Ishikawa (cell line): ENCODE results near the gene RASSF1.

Experiments
- CEBPB ChIP-seq: IDR thresholded peaks from 2 replicates; pipeline ENCODE4 v1.6.1; 2012
- CREB1 ChIP-seq: IDR thresholded peaks from 2 replicates; pipeline ENCODE4 v1.6.1; 2012; ENCODE audit warnings: low read depth
- EGR1 ChIP-seq: IDR thresholded peaks from 2 replicates; pipeline ENCODE4 v1.6.1; 2012
- EP300 ChIP-seq: IDR thresholded peaks from 2 replicates; pipeline ENCODE4 v1.6.1; 2012; ENCODE audit warnings: borderline replicate concordance
- FOXM1 ChIP-seq: IDR thresholded peaks from 2 replicates; pipeline ENCODE4 v1.6.1; 2012; ENCODE audit warnings: low read depth, borderline replicate concordance
- RAD21 ChIP-seq: IDR thresholded peaks from 2 replicates; pipeline ENCODE4 v1.6.1; 2012; ENCODE audit warnings: low read depth
- TAF1 ChIP-seq: IDR thresholded peaks from 2 replicates; pipeline ENCODE4 v1.6.1; 2012; ENCODE audit warnings: low read depth, mild to moderate bottlenecking
- TCF12 ChIP-seq: IDR thresholded peaks from 2 replicates; pipeline ENCODE4 v1.6.1; 2012; ENCODE audit warnings: low read depth
- TEAD4 ChIP-seq: IDR thresholded peaks from 2 replicates; pipeline ENCODE4 v1.6.1; 2012
- YY1 ChIP-seq: IDR thresholded peaks from 2 replicates; pipeline ENCODE4 v1.6.1; 2012; ENCODE audit warnings: low read depth
- ZBTB7A ChIP-seq: IDR thresholded peaks from 2 replicates; pipeline ENCODE4 v1.6.1; 2012; ENCODE audit warnings: low read depth
- TF ChIP-seq, protein P1 (sequence below): IDR thresholded peaks from 2 replicates; pipeline ENCODE4 v1.6.1; 2012; ENCODE audit warnings: low read depth, mild to moderate bottlenecking
- TF ChIP-seq, protein P2 (sequence below): IDR thresholded peaks from 2 replicates; pipeline ENCODE4 v1.6.1; 2012
- TF ChIP-seq, protein P3 (sequence below): IDR thresholded peaks from 2 replicates; pipeline ENCODE4 v1.6.1; 2012

DNA sequence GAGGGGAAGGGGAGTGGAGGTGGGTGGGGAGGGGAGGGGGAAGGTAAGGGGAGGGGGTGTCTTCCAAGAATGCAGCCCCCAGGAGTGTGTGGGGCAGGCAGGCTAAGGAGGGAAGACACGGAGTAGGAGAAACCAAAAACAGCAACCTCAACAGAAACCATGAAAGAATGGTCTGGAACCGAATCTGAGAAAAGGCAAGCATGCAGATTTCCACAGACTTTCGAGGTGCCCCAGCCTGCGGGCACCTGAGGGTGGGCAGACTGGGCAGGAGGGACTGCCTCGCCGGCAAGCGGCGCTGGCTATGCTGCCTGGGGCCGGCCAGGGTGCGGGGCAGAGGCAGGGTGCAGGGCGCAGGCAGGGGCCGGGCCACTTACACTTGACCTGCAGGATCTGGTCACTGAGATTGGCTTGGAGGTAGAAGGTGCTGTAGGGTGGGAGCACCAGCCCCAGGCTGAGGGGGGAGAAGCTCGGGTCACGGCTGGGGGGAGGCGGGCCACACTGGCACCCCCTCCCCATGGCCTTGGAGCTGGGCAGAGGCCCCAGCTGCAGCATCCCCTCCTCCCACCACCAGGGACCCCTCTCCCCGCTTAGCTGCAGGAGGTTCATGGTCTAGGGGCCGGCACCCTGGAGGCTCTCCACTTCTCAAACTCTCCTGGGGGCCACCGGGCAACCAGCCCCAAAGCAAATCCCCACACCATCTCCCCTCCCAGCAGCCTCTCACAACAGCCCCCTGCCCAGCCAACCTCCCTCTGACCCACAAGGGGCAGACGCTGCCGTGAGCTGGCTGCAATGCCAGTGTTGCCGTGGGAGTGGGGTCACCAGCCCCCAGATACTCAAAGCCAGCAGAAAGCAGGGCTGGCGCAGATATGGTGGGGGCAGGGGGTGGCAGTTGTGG, 34.0 kb upstream of the RASSF1 start:
- TF ChIP-seq, protein P1, sequence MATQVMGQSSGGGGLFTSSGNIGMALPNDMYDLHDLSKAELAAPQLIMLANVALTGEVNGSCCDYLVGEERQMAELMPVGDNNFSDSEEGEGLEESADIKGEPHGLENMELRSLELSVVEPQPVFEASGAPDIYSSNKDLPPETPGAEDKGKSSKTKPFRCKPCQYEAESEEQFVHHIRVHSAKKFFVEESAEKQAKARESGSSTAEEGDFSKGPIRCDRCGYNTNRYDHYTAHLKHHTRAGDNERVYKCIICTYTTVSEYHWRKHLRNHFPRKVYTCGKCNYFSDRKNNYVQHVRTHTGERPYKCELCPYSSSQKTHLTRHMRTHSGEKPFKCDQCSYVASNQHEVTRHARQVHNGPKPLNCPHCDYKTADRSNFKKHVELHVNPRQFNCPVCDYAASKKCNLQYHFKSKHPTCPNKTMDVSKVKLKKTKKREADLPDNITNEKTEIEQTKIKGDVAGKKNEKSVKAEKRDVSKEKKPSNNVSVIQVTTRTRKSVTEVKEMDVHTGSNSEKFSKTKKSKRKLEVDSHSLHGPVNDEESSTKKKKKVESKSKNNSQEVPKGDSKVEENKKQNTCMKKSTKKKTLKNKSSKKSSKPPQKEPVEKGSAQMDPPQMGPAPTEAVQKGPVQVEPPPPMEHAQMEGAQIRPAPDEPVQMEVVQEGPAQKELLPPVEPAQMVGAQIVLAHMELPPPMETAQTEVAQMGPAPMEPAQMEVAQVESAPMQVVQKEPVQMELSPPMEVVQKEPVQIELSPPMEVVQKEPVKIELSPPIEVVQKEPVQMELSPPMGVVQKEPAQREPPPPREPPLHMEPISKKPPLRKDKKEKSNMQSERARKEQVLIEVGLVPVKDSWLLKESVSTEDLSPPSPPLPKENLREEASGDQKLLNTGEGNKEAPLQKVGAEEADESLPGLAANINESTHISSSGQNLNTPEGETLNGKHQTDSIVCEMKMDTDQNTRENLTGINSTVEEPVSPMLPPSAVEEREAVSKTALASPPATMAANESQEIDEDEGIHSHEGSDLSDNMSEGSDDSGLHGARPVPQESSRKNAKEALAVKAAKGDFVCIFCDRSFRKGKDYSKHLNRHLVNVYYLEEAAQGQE = no peak
- no peak for TF ChIP-seq TEAD4
- no peak for TF ChIP-seq EP300
- TF ChIP-seq CEBPB = no peak
- TF ChIP-seq CREB1 = no peak
- no peak for TF ChIP-seq TCF12
- TF ChIP-seq, protein P2, sequence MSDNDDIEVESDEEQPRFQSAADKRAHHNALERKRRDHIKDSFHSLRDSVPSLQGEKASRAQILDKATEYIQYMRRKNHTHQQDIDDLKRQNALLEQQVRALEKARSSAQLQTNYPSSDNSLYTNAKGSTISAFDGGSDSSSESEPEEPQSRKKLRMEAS = no peak
- TF ChIP-seq EGR1 = no peak
- TF ChIP-seq YY1 = no peak
- TF ChIP-seq FOXM1 = no peak
- no peak for TF ChIP-seq RAD21
- TF ChIP-seq, protein P3, sequence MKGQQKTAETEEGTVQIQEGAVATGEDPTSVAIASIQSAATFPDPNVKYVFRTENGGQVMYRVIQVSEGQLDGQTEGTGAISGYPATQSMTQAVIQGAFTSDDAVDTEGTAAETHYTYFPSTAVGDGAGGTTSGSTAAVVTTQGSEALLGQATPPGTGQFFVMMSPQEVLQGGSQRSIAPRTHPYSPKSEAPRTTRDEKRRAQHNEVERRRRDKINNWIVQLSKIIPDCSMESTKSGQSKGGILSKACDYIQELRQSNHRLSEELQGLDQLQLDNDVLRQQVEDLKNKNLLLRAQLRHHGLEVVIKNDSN = no peak
- TF ChIP-seq TAF1 = no peak
- no peak for TF ChIP-seq ZBTB7A
